DLD1 (cell line): ENCODE data around the gene GRM5.
"Not testable (repeated sequence)": the region's sequence is repeated elsewhere in the genome, so short reads cannot be mapped to it uniquely, and the experiment has no call there.

Source experiments
- in situ Hi-C: cut with HindIII; loops from 2 replicates; pipeline ENCODE4 v1.10.0; 2017; ENCODE audit warnings: low sequenced_read_pairs

GRM5 gene

GRCh38 chr11:88515002-88515401 lies 550.8 kb downstream of the GRM5 start:
- in situ Hi-C loops = no loop called here

GRCh38 chr11:88511006-88511405 lies 554.8 kb downstream of the GRM5 start:
- in situ Hi-C loops = no loop called here

GRCh38 chr11:88508759-88509581 lies 556.8 kb downstream of the GRM5 start:
- in situ Hi-C loops = no loop called here

GRCh38 chr11:88508418-88508758 lies 557.4 kb downstream of the GRM5 start:
- in situ Hi-C loops = no loop called here

- in situ Hi-C loops = no loop called here
Measured at GRCh38 chr11:88507771-88508417, 557.9 kb downstream of the GRM5 start.

GRCh38 chr11:88501541-88501940 lies 564.2 kb downstream of the GRM5 start:
- in situ Hi-C loops = no loop called here

- in situ Hi-C loops = no loop called here
Measured at GRCh38 chr11:88495836-88496235, 569.9 kb downstream of the GRM5 start.

- in situ Hi-C loops = no loop called here
Measured at GRCh38 chr11:88494848-88495247, 570.9 kb downstream of the GRM5 start.

GRCh38 chr11:88491674-88492073 lies 574.1 kb downstream of the GRM5 start:
- in situ Hi-C loops = no loop called here

- in situ Hi-C loops = no loop called here
Measured at GRCh38 chr11:88489030-88489429, 576.8 kb downstream of the GRM5 start.

GRCh38 chr11:88487646-88488045 lies 578.1 kb downstream of the GRM5 start:
- in situ Hi-C loops = no loop called here

- in situ Hi-C loops = no loop called here
Measured at GRCh38 chr11:88484873-88485621, 580.7 kb downstream of the GRM5 start.

GRCh38 chr11:88482871-88483301 lies 582.9 kb downstream of the GRM5 start:
- in situ Hi-C loops = no loop called here

GRCh38 chr11:88480223-88480622 lies 585.6 kb downstream of the GRM5 start:
- in situ Hi-C loops = no loop called here

- in situ Hi-C loops = no loop called here
Measured at GRCh38 chr11:88478136-88478815, 587.5 kb downstream of the GRM5 start.

GRCh38 chr11:88475991-88476418 lies 589.8 kb downstream of the GRM5 start:
- in situ Hi-C loops = no loop called here

GRCh38 chr11:88474655-88475054 lies 591.1 kb downstream of the GRM5 start:
- in situ Hi-C loops = no loop called here

GRCh38 chr11:88469561-88470225 lies 596.1 kb downstream of the GRM5 start:
- in situ Hi-C loops = no loop called here

GRCh38 chr11:88464528-88464927 lies 601.3 kb downstream of the GRM5 start:
- in situ Hi-C loops = no loop called here

GRCh38 chr11:88463301-88463700 lies 602.5 kb downstream of the GRM5 start:
- in situ Hi-C loops = not testable (repeated sequence)

- in situ Hi-C loops = not testable (repeated sequence)
Measured at GRCh38 chr11:88458047-88458446, 607.7 kb downstream of the GRM5 start.
